DMS 273 (cell line): ENCODE results near the gene INTS11.
A peak's percentile ranks its signal among the peaks of the same experiment; 100 is the strongest.
"Not testable (repeated sequence)": the region's sequence is repeated elsewhere in the genome, so short reads cannot be mapped to it uniquely, and the experiment has no call there.

ENCODE experiments used
- DNase-seq: peaks from one replicate; lab custom pipeline; 2025; ENCODE audit not compliant: unreplicated experiment; lab: John Stamatoyannopoulos, UW

INTS11 gene

GRCh38 chr1:1324524-1325287, at the start of gene INTS11, which contains the start of gene CPTP:
Gene INTS11 (minus strand): TSS chr1:1324660. CDS start chr1:1324608, 52 bp downstream.
Gene CPTP (plus strand): TSS chr1:1324802. CDS start chr1:1326911, 2,109 bp downstream.
- DNase-seq, result peak; percentile 96

GRCh38 chr1:1373815-1374588, 49.5 kb upstream of the INTS11 start:
- DNase-seq, result no peak

- no peak for DNase-seq
Observed at GRCh38 chr1:1373051-1373814, 48.8 kb upstream of the INTS11 start.

GRCh38 chr1:1371746-1372711, 47.6 kb upstream of the INTS11 start:
- DNase-seq, result peak; percentile 79

- DNase-seq, result no peak
Observed at GRCh38 chr1:1371364-1371745, 46.9 kb upstream of the INTS11 start.

- DNase-seq, result no peak
Observed at GRCh38 chr1:1370771-1371300, 46.4 kb upstream of the INTS11 start.

- DNase-seq, result not testable (repeated sequence)
Observed at GRCh38 chr1:1370094-1370493, 45.6 kb upstream of the INTS11 start.

- no peak for DNase-seq
Observed at GRCh38 chr1:1367315-1367714, 42.9 kb upstream of the INTS11 start.

- DNase-seq, result no peak
Observed at GRCh38 chr1:1366699-1367066, 42.2 kb upstream of the INTS11 start.

- DNase-seq, result no peak
Observed at GRCh38 chr1:1365875-1366698, 41.6 kb upstream of the INTS11 start.

- DNase-seq, result no peak
Observed at GRCh38 chr1:1364266-1364665, 39.8 kb upstream of the INTS11 start.

GRCh38 chr1:1361982-1362423, 37.5 kb upstream of the INTS11 start:
- no peak for DNase-seq

- no peak for DNase-seq
Observed at GRCh38 chr1:1361233-1361981, 36.9 kb upstream of the INTS11 start.

GRCh38 chr1:1360506-1361169, 36.2 kb upstream of the INTS11 start:
- no peak for DNase-seq

GRCh38 chr1:1359664-1360468, 35.4 kb upstream of the INTS11 start:
- no peak for DNase-seq

- no peak for DNase-seq
Observed at GRCh38 chr1:1359308-1359663, 34.8 kb upstream of the INTS11 start.
